Astrocyte (in vitro differentiated cells and primary cell): Measurements from ENCODE around the gene MYH2. TPM values are rescaled to one million over a fixed set of nuclear protein-coding genes. Genes with fewer than 3 reads are reported as not detected.

Source experiments
- DNase-seq: peaks from one replicate; pipeline ENCODE4 v3.0.0-alpha.2; 2010; ENCODE audit warnings: low read depth
- FAIRE-seq: peaks from 2 replicates; lab custom pipeline; 2011; peaks lifted over from hg19 to GRCh38; lab: Jason Lieb, UNC
- H2AFZ ChIP-seq: 2 replicates; pipeline ENCODE4 v1.6.0; 2012; ENCODE audit warnings: low read depth, low read length, inconsistent platforms
- H3K27ac ChIP-seq: 2 replicates; pipeline ENCODE4 v1.5.1; 2011; ENCODE audit warnings: low read depth, low read length, inconsistent platforms
- H3K27me3 ChIP-seq: 2 replicates; pipeline ENCODE4 v1.6.0; 2011; ENCODE audit warnings: low read length, inconsistent platforms; ENCODE audit not compliant: insufficient read depth
- H3K36me3 ChIP-seq: 2 replicates; pipeline ENCODE4 v1.5.1; 2011; ENCODE audit warnings: low read length, inconsistent platforms; ENCODE audit not compliant: insufficient read depth
- H3K4me1 ChIP-seq: 2 replicates; pipeline ENCODE4 v1.5.1; 2011; ENCODE audit warnings: low read length, inconsistent platforms; ENCODE audit not compliant: insufficient read depth
- H3K4me2 ChIP-seq: 2 replicates; pipeline ENCODE4 v1.6.0; 2012; ENCODE audit warnings: low read length, inconsistent platforms
- H3K4me3 ChIP-seq: 2 replicates; pipeline ENCODE4 v1.5.1; 2011; ENCODE audit warnings: low read depth, mild to moderate bottlenecking, low read length, inconsistent platforms; ENCODE audit not compliant: insufficient read depth
- H3K79me2 ChIP-seq: 2 replicates; pipeline ENCODE4 v1.6.0; 2012; ENCODE audit warnings: mild to moderate bottlenecking, low read length, inconsistent platforms; ENCODE audit not compliant: insufficient read depth
- H3K9ac ChIP-seq: 2 replicates; pipeline ENCODE4 v1.6.0; 2012; ENCODE audit warnings: mild to moderate bottlenecking, low read length, inconsistent platforms
- H3K9me3 ChIP-seq: 2 replicates; pipeline ENCODE4 v1.5.1; 2012; ENCODE audit warnings: low read depth, mild to moderate bottlenecking, low read length, inconsistent platforms; ENCODE audit not compliant: insufficient read depth
- H4K20me1 ChIP-seq: 2 replicates; pipeline ENCODE4 v1.6.0; 2012; ENCODE audit warnings: low read length, inconsistent platforms; ENCODE audit not compliant: insufficient read depth
- H3K27ac Mint-ChIP-seq: one replicate; pipeline ENCODE4 v1.8.0; 2021; ENCODE audit warnings: mild to moderate bottlenecking, mixed read lengths; ENCODE audit not compliant: unreplicated experiment
- H3K27me3 Mint-ChIP-seq: one replicate; pipeline ENCODE4 v1.8.0; 2021; ENCODE audit warnings: low read depth, mixed read lengths; ENCODE audit not compliant: unreplicated experiment
- H3K36me3 Mint-ChIP-seq: one replicate; pipeline ENCODE4 v1.8.0; 2021; ENCODE audit warnings: low read depth, mixed read lengths; ENCODE audit not compliant: unreplicated experiment
- H3K4me1 Mint-ChIP-seq: one replicate; pipeline ENCODE4 v1.8.0; 2021; ENCODE audit warnings: low read depth, mixed read lengths; ENCODE audit not compliant: unreplicated experiment
- H3K4me3 Mint-ChIP-seq: one replicate; pipeline ENCODE4 v1.8.0; 2021; ENCODE audit warnings: mild to moderate bottlenecking, moderate library complexity, mixed read lengths; ENCODE audit not compliant: unreplicated experiment
- H3K9me3 Mint-ChIP-seq: one replicate; pipeline ENCODE4 v1.8.0; 2021; ENCODE audit warnings: mild to moderate bottlenecking, mixed read lengths; ENCODE audit not compliant: unreplicated experiment
- EZH2 ChIP-seq: IDR thresholded peaks from 2 replicates; pipeline ENCODE4 v1.6.1; 2012; ENCODE audit warnings: mild to moderate bottlenecking, low read length, inconsistent platforms; ENCODE audit not compliant: insufficient read depth
- total RNA-seq: library from RNA; stranded (reverse); gene quantifications from 2 replicates; pipeline ENCODE4 v1.2.1, GENCODE V29; 2021
- TF ChIP-seq, protein P1 (sequence below): IDR thresholded peaks from 2 replicates; pipeline ENCODE4 v1.5.1; 2011; ENCODE audit warnings: low read depth, mild to moderate bottlenecking, inconsistent platforms, low read length, moderate library complexity; ENCODE audit not compliant: insufficient read depth

Gene MYH2
- total RNA-seq, 1 donor from 2014 or later, result 0.02 TPM

DNA sequence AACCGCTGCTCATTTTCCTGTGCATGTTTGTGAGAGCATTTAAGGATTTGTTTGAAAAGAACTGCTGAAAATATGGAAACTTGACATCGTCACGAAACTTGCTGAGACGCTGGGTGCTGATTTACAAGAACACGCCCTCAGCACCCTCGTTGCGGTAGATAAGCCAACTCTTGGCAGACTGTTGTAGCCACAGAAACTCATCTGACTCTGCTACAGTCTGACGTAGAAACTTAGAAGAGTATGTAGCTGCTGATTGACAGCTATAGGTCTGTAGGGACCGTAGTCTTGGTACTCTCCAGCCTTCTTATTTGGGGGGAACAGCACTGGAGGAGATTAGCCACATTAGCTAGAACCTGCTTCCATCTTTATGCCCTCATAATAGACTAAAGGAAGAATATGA is 36.1 kb upstream of the MYH2 start:
- Histone ChIP-seq H3K4me1 (no peaks in the 10 kb centered on the region), H3K9ac (no peak overlapping the region), H2AFZ (no peak overlapping the region), H3K4me2 (no peak overlapping the region), H3K27ac (no peak overlapping the region), H3K27me3 (no peaks in the 10 kb centered on the region), H3K9me3 (peaks cover 2% of the 10 kb centered on the region), H4K20me1 (no peaks in the 10 kb centered on the region), H3K36me3 (no peaks in the 10 kb centered on the region), H3K79me2 (no peaks in the 10 kb centered on the region), H3K4me3 (no peak overlapping the region)
- no peaks in the 10 kb centered on the region for H3K9me3 Mint-ChIP-seq
- no peak for DNase-seq
- no peaks in the 10 kb centered on the region for H3K36me3 Mint-ChIP-seq
- TF ChIP-seq, protein P1, sequence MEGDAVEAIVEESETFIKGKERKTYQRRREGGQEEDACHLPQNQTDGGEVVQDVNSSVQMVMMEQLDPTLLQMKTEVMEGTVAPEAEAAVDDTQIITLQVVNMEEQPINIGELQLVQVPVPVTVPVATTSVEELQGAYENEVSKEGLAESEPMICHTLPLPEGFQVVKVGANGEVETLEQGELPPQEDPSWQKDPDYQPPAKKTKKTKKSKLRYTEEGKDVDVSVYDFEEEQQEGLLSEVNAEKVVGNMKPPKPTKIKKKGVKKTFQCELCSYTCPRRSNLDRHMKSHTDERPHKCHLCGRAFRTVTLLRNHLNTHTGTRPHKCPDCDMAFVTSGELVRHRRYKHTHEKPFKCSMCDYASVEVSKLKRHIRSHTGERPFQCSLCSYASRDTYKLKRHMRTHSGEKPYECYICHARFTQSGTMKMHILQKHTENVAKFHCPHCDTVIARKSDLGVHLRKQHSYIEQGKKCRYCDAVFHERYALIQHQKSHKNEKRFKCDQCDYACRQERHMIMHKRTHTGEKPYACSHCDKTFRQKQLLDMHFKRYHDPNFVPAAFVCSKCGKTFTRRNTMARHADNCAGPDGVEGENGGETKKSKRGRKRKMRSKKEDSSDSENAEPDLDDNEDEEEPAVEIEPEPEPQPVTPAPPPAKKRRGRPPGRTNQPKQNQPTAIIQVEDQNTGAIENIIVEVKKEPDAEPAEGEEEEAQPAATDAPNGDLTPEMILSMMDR, result no peak
- TF ChIP-seq EZH2, result no peak
- H3K27me3 Mint-ChIP-seq, result peaks cover 9% of the 10 kb centered on the region
- no peak overlapping the region for H3K27ac Mint-ChIP-seq
- no peaks in the 10 kb centered on the region for H3K4me1 Mint-ChIP-seq
- H3K4me3 Mint-ChIP-seq, result no peak overlapping the region
- FAIRE-seq, result no peak

DNA sequence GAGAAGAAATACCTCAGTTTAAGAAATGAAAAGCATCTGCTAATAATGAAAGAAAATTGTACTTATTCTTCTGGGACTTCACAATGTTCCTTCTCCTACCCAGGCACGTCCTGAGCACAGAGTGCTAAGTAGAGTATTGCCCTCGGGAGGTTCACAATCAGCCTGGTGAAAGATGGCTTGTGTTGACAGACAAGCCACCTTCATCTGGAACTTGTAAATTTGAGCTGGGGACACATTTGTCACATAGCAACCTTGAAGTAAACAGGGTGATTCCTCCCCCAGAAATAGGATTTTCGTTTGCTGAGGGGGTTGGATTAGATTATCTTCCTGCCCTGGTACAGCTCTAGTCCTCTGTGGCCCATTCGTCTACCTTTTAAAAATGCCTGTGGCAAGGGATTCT is 34.4 kb upstream of the MYH2 start:
- no peaks in the 10 kb centered on the region for H3K36me3 Mint-ChIP-seq
- H3K4me1 Mint-ChIP-seq, result peaks cover 2% of the 10 kb centered on the region
- no peak overlapping the region for H3K4me2 ChIP-seq
- no peaks in the 10 kb centered on the region for H4K20me1 ChIP-seq
- no peak for FAIRE-seq
- H3K9me3 ChIP-seq, result peaks cover 2% of the 10 kb centered on the region
- no peak overlapping the region for H2AFZ ChIP-seq
- no peak for DNase-seq
- no peak overlapping the region for H3K9ac ChIP-seq
- no peaks in the 10 kb centered on the region for H3K9me3 Mint-ChIP-seq
- peaks cover 6% of the 10 kb centered on the region for H3K27me3 Mint-ChIP-seq
- no peak overlapping the region for H3K4me3 ChIP-seq
- H3K27ac Mint-ChIP-seq, result no peak overlapping the region
- TF ChIP-seq, protein P1, result no peak
- TF ChIP-seq EZH2, result no peak
- H3K4me1 ChIP-seq, result no peaks in the 10 kb centered on the region
- H3K79me2 ChIP-seq, result no peaks in the 10 kb centered on the region
- no peak overlapping the region for H3K4me3 Mint-ChIP-seq
- no peaks in the 10 kb centered on the region for H3K36me3 ChIP-seq
- no peak overlapping the region for H3K27ac ChIP-seq
- no peaks in the 10 kb centered on the region for H3K27me3 ChIP-seq

DNA sequence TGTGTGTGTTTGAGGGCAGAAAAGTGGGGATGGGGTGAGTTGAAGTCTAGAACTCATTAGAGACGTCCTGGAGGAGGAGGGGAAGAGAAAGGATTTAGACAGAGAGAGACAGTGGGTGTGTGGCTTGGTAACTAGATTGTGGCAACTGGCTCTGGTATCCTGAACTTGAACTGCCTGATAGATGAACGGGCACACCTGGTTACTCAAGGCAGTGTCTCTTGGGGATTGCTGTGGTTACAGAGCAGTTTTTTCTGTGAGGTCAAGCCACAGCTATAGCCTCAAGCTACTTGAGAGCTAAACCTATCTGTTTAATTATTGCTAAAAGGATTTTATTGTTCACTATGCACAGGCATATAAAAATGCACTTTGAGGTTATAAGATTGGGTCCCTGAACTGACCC is 29.8 kb upstream of the MYH2 start:
- H3K4me1 Mint-ChIP-seq, result peaks cover 2% of the 10 kb centered on the region
- no peak for FAIRE-seq
- Histone ChIP-seq H3K4me1 (no peaks in the 10 kb centered on the region), H3K9ac (no peak overlapping the region), H3K4me3 (no peak overlapping the region), H3K27me3 (no peaks in the 10 kb centered on the region), H2AFZ (no peak overlapping the region), H3K4me2 (no peak overlapping the region), H3K36me3 (no peaks in the 10 kb centered on the region), H3K79me2 (no peaks in the 10 kb centered on the region), H3K9me3 (no peaks in the 10 kb centered on the region), H4K20me1 (no peaks in the 10 kb centered on the region), H3K27ac (no peak overlapping the region)
- peaks cover 10% of the 10 kb centered on the region for H3K27me3 Mint-ChIP-seq
- H3K36me3 Mint-ChIP-seq, result no peaks in the 10 kb centered on the region
- no peak for DNase-seq
- no peak overlapping the region for H3K27ac Mint-ChIP-seq
- TF ChIP-seq, protein P1, result no peak
- no peak for TF ChIP-seq EZH2
- H3K4me3 Mint-ChIP-seq, result no peak overlapping the region
- H3K9me3 Mint-ChIP-seq, result no peaks in the 10 kb centered on the region
